HepG2 (cell line): ENCODE results near the gene DPPA2. TPM values are rescaled to one million over a fixed set of nuclear protein-coding genes. Genes with fewer than 3 reads are reported as not detected.

Experiments
- ATAC-seq: fragments of 200-7000 bp; cut with Tn5 transposase; 3 replicates; pipeline ENCODE4 v1.9.1; 2020; ENCODE audit warnings: mild to moderate bottlenecking, moderate library complexity
- BruUV-seq: library from RNA; stranded (reverse); fragments of 400-500 nt; replicated peaks from 2 replicates; lab custom pipeline; 2021; lab: Mats Ljungman, UMichigan
- CTCF ChIA-PET: fragments of 300-600 bp; formaldehyde crosslinking; extraction: SDS; loops from one replicate; lab custom pipeline; 2021; ENCODE audit warnings: low total read pairs, inconsistent platforms, low intra/inter-chr PET ratio; lab: Yijun Ruan, JAX
- POLR2A ChIA-PET: fragments of 350-600 bp; sonication (Branson Sonifier 250); formaldehyde crosslinking; loops from one replicate; lab custom pipeline; 2020; ENCODE audit warnings: antibody characterized with exemption, inconsistent platforms; lab: Yijun Ruan, JAX
- DNase-seq: peaks from one replicate; pipeline ENCODE4 v3.0.0-alpha.2; 2015; ENCODE audit warnings: low spot score
- FAIRE-seq: peaks from 3 replicates; lab custom pipeline; 2011; peaks lifted over from hg19 to GRCh38; lab: Jason Lieb, UNC
- H2AFZ ChIP-seq: one replicate; pipeline ENCODE4 v1.6.1; 2011; ENCODE audit warnings: low read length, inconsistent platforms
- H3K27ac ChIP-seq: fragments of 300-600 bp; 3 replicates; pipeline ENCODE4 v1.8.0; 2011; ENCODE audit warnings: mixed run types, mild to moderate bottlenecking, mixed read lengths, low read length, inconsistent platforms; ENCODE audit not compliant: insufficient read depth; ENCODE audit errors: extremely low read length
- H3K27me3 ChIP-seq, 2 experiments: fragments of 200-600 bp in 1 of 2; 2 replicates in 1 of 2; 3 replicates in 1 of 2; pipeline versions ENCODE4 v1.6.0 to v1.8.0; 2011; ENCODE audit warnings: low read length in 2 of 2, mild to moderate bottlenecking in 2 of 2, moderate library complexity in 2 of 2, inconsistent platforms in 1 of 2; ENCODE audit not compliant: insufficient read depth in 2 of 2, control insufficient read depth in 1 of 2
- H3K36me3 ChIP-seq, 2 experiments: fragments of 200-600 bp in 1 of 2; replicated peaks in 1 of 2; 2 replicates in 1 of 2; 3 replicates in 1 of 2; pipeline versions ENCODE4 v1.5.1 to v1.8.0; 2011; ENCODE audit warnings: low read length in 2 of 2, inconsistent platforms in 1 of 2; ENCODE audit not compliant: insufficient read depth in 2 of 2, control insufficient read depth in 1 of 2
- H3K4me1 ChIP-seq: 2 replicates; pipeline ENCODE4 v1.5.1; 2012; ENCODE audit warnings: low read length, inconsistent platforms; ENCODE audit not compliant: insufficient read depth
- H3K4me2 ChIP-seq: 2 replicates; pipeline ENCODE4 v1.6.0; 2011; ENCODE audit warnings: low read depth, low read length, inconsistent platforms
- H3K4me3 ChIP-seq, 3 experiments: fragments of 200-600 bp in 1 of 3; sonication (generic), shearing (Covaris generic) in 1 of 3; replicated peaks in 1 of 3; 2 replicates each; pipeline ENCODE4 v1.5.1; 2011 to 2016; ENCODE audit warnings: low read length in 3 of 3, inconsistent platforms in 2 of 3, low read depth in 2 of 3, mild to moderate bottlenecking in 2 of 3, control low read depth in 1 of 3, mixed read lengths in 1 of 3; ENCODE audit not compliant: insufficient read depth in 1 of 3
- H3K79me2 ChIP-seq: one replicate; pipeline ENCODE4 v1.6.1; 2011; ENCODE audit warnings: low read length, inconsistent platforms; ENCODE audit not compliant: insufficient read depth
- H3K9ac ChIP-seq: 2 replicates; pipeline ENCODE4 v1.6.0; 2011; ENCODE audit warnings: mild to moderate bottlenecking, low read depth, low read length, inconsistent platforms; ENCODE audit not compliant: insufficient read depth
- H3K9me3 ChIP-seq: 2 replicates; pipeline ENCODE4 v1.5.1; 2012; ENCODE audit warnings: mild to moderate bottlenecking, low read length
- H4K20me1 ChIP-seq: 2 replicates; pipeline ENCODE4 v1.6.0; 2011; ENCODE audit warnings: inconsistent platforms, mild to moderate bottlenecking, low read length, moderate library complexity; ENCODE audit not compliant: insufficient read depth
- ARHGAP35 ChIP-seq: sonication (generic); formaldehyde crosslinking; IDR thresholded peaks from 2 replicates; pipeline ENCODE4 v1.9.0; 2022; ENCODE audit warnings: mild to moderate bottlenecking, inconsistent platforms, moderate library complexity, missing genetic modification reagents, borderline replicate concordance
- CCAR2 ChIP-seq: fragments of 200-400 bp; formaldehyde crosslinking; optimal IDR thresholded peaks from 2 replicates; pipeline ENCODE3; 2018; ENCODE audit warnings: low read depth, mild to moderate bottlenecking, low read length, moderate library complexity
- ETV6 ChIP-seq: sonication (generic); formaldehyde crosslinking; conservative IDR thresholded peaks from 2 replicates; pipeline ENCODE4 v1.4.0; 2020; ENCODE audit warnings: missing genetic modification reagents
- HES4 ChIP-seq: sonication (generic); formaldehyde crosslinking; IDR thresholded peaks from 2 replicates; pipeline ENCODE4 v1.9.0; 2021; ENCODE audit warnings: mild to moderate bottlenecking, missing genetic modification reagents, borderline replicate concordance
- HNF4A ChIP-seq: sonication (generic); formaldehyde crosslinking; IDR thresholded peaks from 2 replicates; pipeline ENCODE4 v1.4.0; 2020; ENCODE audit warnings: missing genetic modification reagents
- HOXA3 ChIP-seq: sonication (generic); formaldehyde crosslinking; IDR thresholded peaks from 2 replicates; pipeline ENCODE4 v1.5.0; 2020; ENCODE audit warnings: missing genetic modification reagents
- JDP2 ChIP-seq: sonication (generic); formaldehyde crosslinking; IDR thresholded peaks from 2 replicates; pipeline ENCODE4 v1.8.1; 2022; ENCODE audit warnings: missing genetic modification reagents, borderline replicate concordance
- KDM2A ChIP-seq: sonication (generic); formaldehyde crosslinking; IDR thresholded peaks from 2 replicates; pipeline ENCODE4 v1.4.0; 2020; ENCODE audit warnings: low read depth, missing genetic modification reagents, borderline replicate concordance
- KDM4B ChIP-seq: sonication (generic); formaldehyde crosslinking; IDR thresholded peaks from 2 replicates; pipeline ENCODE4 v1.4.0; 2020; ENCODE audit warnings: missing genetic modification reagents
- NR2F1 ChIP-seq, 2 experiments: fragments of 450-650 bp in 1 of 2; formaldehyde crosslinking in 1 of 2; IDR thresholded peaks; 2 replicates each; pipeline versions ENCODE4 v1.5.0 to v1.6.1; 2016 to 2020; ENCODE audit warnings: mild to moderate bottlenecking in 1 of 2, missing compliant biosample characterization in 1 of 2, missing genetic modification reagents in 1 of 2, moderate library complexity in 1 of 2
- SUZ12 ChIP-seq: fragments of 150-350 bp; IDR thresholded peaks from 2 replicates; pipeline ENCODE4 v1.6.1; 2014; ENCODE audit warnings: low read depth, low read length
- THYN1 ChIP-seq: sonication (generic); formaldehyde crosslinking; IDR thresholded peaks from 2 replicates; pipeline ENCODE4 v1.8.1; 2023; ENCODE audit warnings: low read depth, mild to moderate bottlenecking, moderate library complexity, missing genetic modification reagents, borderline replicate concordance
- ZNF232 ChIP-seq: sonication (generic); formaldehyde crosslinking; IDR thresholded peaks from 2 replicates; pipeline ENCODE4 v1.4.0; 2020; ENCODE audit warnings: missing genetic modification reagents, borderline replicate concordance
- ZNF577 ChIP-seq: sonication (generic); formaldehyde crosslinking; IDR thresholded peaks from 2 replicates; pipeline ENCODE4 v1.4.0; 2020; ENCODE audit warnings: mild to moderate bottlenecking, low read depth, missing genetic modification reagents, borderline replicate concordance
- ZNF713 ChIP-seq: sonication (generic); formaldehyde crosslinking; IDR thresholded peaks from 2 replicates; pipeline ENCODE4 v1.4.0; 2020; ENCODE audit warnings: mild to moderate bottlenecking, missing genetic modification reagents
- ZNF781 ChIP-seq: sonication (generic); formaldehyde crosslinking; IDR thresholded peaks from 2 replicates; pipeline ENCODE4 v1.5.1; 2020; ENCODE audit warnings: borderline replicate concordance, mild to moderate bottlenecking, missing genetic modification reagents; ENCODE audit errors: not compliant biosample characterization
- WGBS: methylation state at CpG from one replicate; pipeline ENCODE4 v1.1.6; 2017; ENCODE audit warnings: low lambda C conversion rate; 5-methylcytosine and 5-hydroxymethylcytosine counted together
- in situ Hi-C: cut with HindIII; loops from 2 replicates; pipeline ENCODE4 v1.10.0; 2017; ENCODE audit warnings: low pct_unique_long_range_greater_than_20kb; ENCODE audit not compliant: extremely low pct_ligation_motif_present
- intact Hi-C: fragments of 100-400 bp; cut with micrococcal nuclease; formaldehyde crosslinking; loops from one replicate; pipeline ENCODE4 v1.10.0; 2022; ENCODE audit not compliant: unreplicated experiment
- polyA plus RNA-seq, 8 experiments: library from polyadenylated mRNA; depleted of rRNA in 3 of 8; stranded (reverse) in 7 of 8; unstranded in 1 of 8; fragments of >200 nt; fragmentation: Illumina TruSeq in 4 of 8; extraction: Trizol in 4 of 8; gene quantifications; 2 replicates each; pipeline versions ENCODE4 v1.2.1 to v1.2.3, GENCODE V29; 2011 to 2016; ENCODE audit warnings: low read depth in 4 of 8, missing spikeins in 1 of 8, mixed read lengths in 1 of 8; ENCODE audit not compliant: insufficient read depth in 1 of 8
- total RNA-seq, 5 experiments: library from RNA; depleted of rRNA; stranded (reverse); fragments of >200 nt; fragmentation: Illumina TruSeq; extraction: Trizol; gene quantifications; 2 replicates each; pipeline ENCODE4 v1.2.3, GENCODE V29; 2016; ENCODE audit warnings: low read depth in 1 of 5
- TF ChIP-seq, protein P1 (sequence below): sonication (generic); formaldehyde crosslinking; IDR thresholded peaks from 2 replicates; pipeline ENCODE4 v1.9.0; 2021; ENCODE audit warnings: missing genetic modification reagents, borderline replicate concordance
- TF ChIP-seq, protein P2 (sequence below): sonication (generic); formaldehyde crosslinking; IDR thresholded peaks from 2 replicates; pipeline ENCODE4 v1.8.1; 2023; ENCODE audit warnings: mild to moderate bottlenecking, missing genetic modification reagents
- TF ChIP-seq, protein P3 (sequence below): sonication (generic); formaldehyde crosslinking; IDR thresholded peaks from 2 replicates; pipeline ENCODE4 v1.5.1; 2020; ENCODE audit warnings: missing genetic modification reagents, mild to moderate bottlenecking, borderline replicate concordance

The DPPA2 gene
- total and polyA plus RNA-seq, 2 of the 13 experiments (the other 11 are each of a cell fraction or from before 2014, with no cell fraction given), result not detected

DNA sequence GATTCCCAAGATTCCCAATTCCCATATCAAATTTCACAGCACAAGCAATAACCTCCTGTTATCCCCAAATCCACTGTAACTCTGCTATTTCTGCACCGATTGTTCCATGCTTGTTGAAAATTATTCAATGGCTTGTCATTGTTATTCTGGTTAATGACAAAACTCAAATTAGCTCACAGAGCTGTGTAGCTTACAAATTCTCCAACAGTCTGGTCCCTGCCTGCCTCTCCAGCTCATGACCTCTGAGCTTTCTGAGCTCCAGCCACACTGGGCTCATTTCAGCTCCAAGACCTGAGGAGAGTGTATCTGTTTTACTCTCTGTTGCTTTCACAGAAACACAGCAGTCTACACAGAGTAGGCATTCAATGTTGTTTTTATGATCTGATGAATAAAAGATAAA lies 3.3 kb downstream of the DPPA2 start:
- TF ChIP-seq CCAR2 (no peak), KDM4B (CRISPR knock-in tag) (no peak), THYN1 (CRISPR knock-in tag) (no peak), HOXA3 (CRISPR knock-in tag) (no peak), HES4 (CRISPR knock-in tag) (no peak), JDP2 (no peak), KDM2A (CRISPR knock-in tag) (no peak), ARHGAP35 (CRISPR knock-in tag) (no peak), ZNF781 (CRISPR knock-in tag) (no peak), ZNF577 (CRISPR knock-in tag) (no peak), NR2F1 (CRISPR knock-in tag; IDR thresholded peaks at IDR 0.05) (no peak), ZNF232 (no peak), ETV6 (CRISPR knock-in tag) (no peak), SUZ12 (no peak), ZNF713 (no peak), HNF4A (no peak)
- TF ChIP-seq, protein P1, sequence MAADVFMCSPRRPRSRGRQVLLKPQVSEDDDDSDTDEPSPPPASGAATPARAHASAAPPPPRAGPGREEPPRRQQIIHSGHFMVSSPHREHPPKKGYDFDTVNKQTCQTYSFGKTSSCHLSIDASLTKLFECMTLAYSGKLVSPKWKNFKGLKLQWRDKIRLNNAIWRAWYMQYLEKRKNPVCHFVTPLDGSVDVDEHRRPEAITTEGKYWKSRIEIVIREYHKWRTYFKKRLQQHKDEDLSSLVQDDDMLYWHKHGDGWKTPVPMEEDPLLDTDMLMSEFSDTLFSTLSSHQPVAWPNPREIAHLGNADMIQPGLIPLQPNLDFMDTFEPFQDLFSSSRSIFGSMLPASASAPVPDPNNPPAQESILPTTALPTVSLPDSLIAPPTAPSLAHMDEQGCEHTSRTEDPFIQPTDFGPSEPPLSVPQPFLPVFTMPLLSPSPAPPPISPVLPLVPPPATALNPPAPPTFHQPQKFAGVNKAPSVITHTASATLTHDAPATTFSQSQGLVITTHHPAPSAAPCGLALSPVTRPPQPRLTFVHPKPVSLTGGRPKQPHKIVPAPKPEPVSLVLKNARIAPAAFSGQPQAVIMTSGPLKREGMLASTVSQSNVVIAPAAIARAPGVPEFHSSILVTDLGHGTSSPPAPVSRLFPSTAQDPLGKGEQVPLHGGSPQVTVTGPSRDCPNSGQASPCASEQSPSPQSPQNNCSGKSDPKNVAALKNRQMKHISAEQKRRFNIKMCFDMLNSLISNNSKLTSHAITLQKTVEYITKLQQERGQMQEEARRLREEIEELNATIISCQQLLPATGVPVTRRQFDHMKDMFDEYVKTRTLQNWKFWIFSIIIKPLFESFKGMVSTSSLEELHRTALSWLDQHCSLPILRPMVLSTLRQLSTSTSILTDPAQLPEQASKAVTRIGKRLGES (CRISPR knock-in tag), result no peak
- TF ChIP-seq, protein P2, sequence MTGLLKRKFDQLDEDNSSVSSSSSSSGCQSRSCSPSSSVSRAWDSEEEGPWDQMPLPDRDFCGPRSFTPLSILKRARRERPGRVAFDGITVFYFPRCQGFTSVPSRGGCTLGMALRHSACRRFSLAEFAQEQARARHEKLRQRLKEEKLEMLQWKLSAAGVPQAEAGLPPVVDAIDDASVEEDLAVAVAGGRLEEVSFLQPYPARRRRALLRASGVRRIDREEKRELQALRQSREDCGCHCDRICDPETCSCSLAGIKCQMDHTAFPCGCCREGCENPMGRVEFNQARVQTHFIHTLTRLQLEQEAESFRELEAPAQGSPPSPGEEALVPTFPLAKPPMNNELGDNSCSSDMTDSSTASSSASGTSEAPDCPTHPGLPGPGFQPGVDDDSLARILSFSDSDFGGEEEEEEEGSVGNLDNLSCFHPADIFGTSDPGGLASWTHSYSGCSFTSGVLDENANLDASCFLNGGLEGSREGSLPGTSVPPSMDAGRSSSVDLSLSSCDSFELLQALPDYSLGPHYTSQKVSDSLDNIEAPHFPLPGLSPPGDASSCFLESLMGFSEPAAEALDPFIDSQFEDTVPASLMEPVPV (CRISPR knock-in tag), result no peak
- TF ChIP-seq, protein P3, sequence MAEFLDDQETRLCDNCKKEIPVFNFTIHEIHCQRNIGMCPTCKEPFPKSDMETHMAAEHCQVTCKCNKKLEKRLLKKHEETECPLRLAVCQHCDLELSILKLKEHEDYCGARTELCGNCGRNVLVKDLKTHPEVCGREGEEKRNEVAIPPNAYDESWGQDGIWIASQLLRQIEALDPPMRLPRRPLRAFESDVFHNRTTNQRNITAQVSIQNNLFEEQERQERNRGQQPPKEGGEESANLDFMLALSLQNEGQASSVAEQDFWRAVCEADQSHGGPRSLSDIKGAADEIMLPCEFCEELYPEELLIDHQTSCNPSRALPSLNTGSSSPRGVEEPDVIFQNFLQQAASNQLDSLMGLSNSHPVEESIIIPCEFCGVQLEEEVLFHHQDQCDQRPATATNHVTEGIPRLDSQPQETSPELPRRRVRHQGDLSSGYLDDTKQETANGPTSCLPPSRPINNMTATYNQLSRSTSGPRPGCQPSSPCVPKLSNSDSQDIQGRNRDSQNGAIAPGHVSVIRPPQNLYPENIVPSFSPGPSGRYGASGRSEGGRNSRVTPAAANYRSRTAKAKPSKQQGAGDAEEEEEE, result no peak
- in situ Hi-C loops, result no loop called here

More for the DNA sequence above, 3.3 kb downstream of the DPPA2 start:
- Histone ChIP-seq H3K9ac (no peak overlapping the region), H3K36me3 (no peaks in the 10 kb centered on the region), H3K9me3 (no peaks in the 10 kb centered on the region), H2AFZ (no peak overlapping the region), H3K4me1 (no peaks in the 10 kb centered on the region), H3K27me3 (no peaks in the 10 kb centered on the region), H4K20me1 (no peaks in the 10 kb centered on the region), H3K27ac (no peak overlapping the region), H3K4me2 (no peak overlapping the region), H3K4me3 (no peak overlapping the region), H3K79me2 (no peaks in the 10 kb centered on the region)
- intact Hi-C loops, result no loop called here
- no peak for FAIRE-seq
- ChIA-PET POLR2A (no interaction called here), CTCF (no interaction called here)
- no peak for ATAC-seq
- DNase-seq, result no peak
- no TSS peak for BruUV-seq
- WGBS, result 0% methylated on average over 1 of the region's 1 CpG
